Sigmoid colon (tissue), 7 donors: ENCODE results near the gene PSAT1. TPM values are rescaled to one million over a fixed set of nuclear protein-coding genes. Genes with fewer than 3 reads are reported as not detected.
A peak's percentile ranks its signal among the peaks of the same experiment; 100 is the strongest.
"Not testable (repeated sequence)": the region's sequence is repeated elsewhere in the genome, so short reads cannot be mapped to it uniquely, and the experiment has no call there.

ENCODE experiments used
- DNase-seq: peaks from one replicate; pipeline ENCODE4 v3.0.0-alpha.2; 2019
- H3K27ac ChIP-seq, 4 donors: fragments of 200-600 bp; sonication (generic); one replicate each; pipeline ENCODE4 v1.5.1; 2016 to 2019; ENCODE audit warnings: mild to moderate bottlenecking in 1 of 4
- H3K27me3 ChIP-seq, 3 donors: fragments of 200-600 bp; sonication (generic); one replicate each; pipeline ENCODE4 v1.5.1; 2019; ENCODE audit warnings: mild to moderate bottlenecking in 1 of 3
- H3K36me3 ChIP-seq, 4 donors: fragments of 200-600 bp; sonication (generic); one replicate each; pipeline ENCODE4 v1.5.1; 2016 to 2019
- H3K4me1 ChIP-seq, 4 donors: fragments of 200-600 bp; sonication (generic); one replicate each; pipeline ENCODE4 v1.5.1; 2017 to 2019
- H3K4me3 ChIP-seq, 4 donors: fragments of 200-600 bp; sonication (generic); one replicate each; pipeline ENCODE4 v1.5.1; 2017 to 2019; ENCODE audit warnings: mild to moderate bottlenecking in 2 of 4, moderate library complexity in 1 of 4
- H3K9me3 ChIP-seq, 4 donors: fragments of 200-600 bp in 3 of 4; sonication (generic) in 3 of 4; one replicate each; pipeline versions ENCODE4 v1.5.1 to v1.6.1; 2013 to 2019
- EP300 ChIP-seq, 4 donors: sonication (generic); formaldehyde crosslinking; IDR thresholded peaks; one replicate each; pipeline ENCODE4 v1.6.1; 2017; ENCODE audit warnings: antibody characterized with exemption in 4 of 4
- POLR2A ChIP-seq, 2 donors: fragments of 450-650 bp; IDR thresholded peaks; one replicate each; pipeline ENCODE4 v1.6.1; 2016; ENCODE audit warnings: antibody characterized with exemption in 2 of 2, mild to moderate bottlenecking in 2 of 2, moderate library complexity in 2 of 2
- POLR2AphosphoS5 ChIP-seq, 4 donors: sonication (generic); formaldehyde crosslinking; IDR thresholded peaks; one replicate each; pipeline ENCODE4 v1.6.1; 2017; ENCODE audit warnings: antibody characterized with exemption in 4 of 4
- WGBS, 2 donors: extraction: QIAGEN DNeasy Blood & Tissue Kit; methylation state at CpG; one replicate each; pipeline ENCODE4 v1.1.7; 2013; 5-methylcytosine and 5-hydroxymethylcytosine counted together
- intact Hi-C: fragments of 100-400 bp; cut with DNase I; formaldehyde crosslinking; loops from one replicate; pipeline ENCODE4 v1.15.1; 2023
- polyA plus RNA-seq, 3 donors: library from polyadenylated mRNA; stranded (reverse); fragments of 200-250 nt; gene quantifications; one replicate each; pipeline ENCODE4 v1.2.3, GENCODE V29; 2013
- total RNA-seq, 4 donors: library from RNA; depleted of rRNA; stranded (reverse); fragments of >200 nt; gene quantifications; one replicate each; pipeline ENCODE4 v1.1.0, GENCODE V29; 2016
- TF ChIP-seq, protein P1 (sequence below), 4 experiments: fragments of 450-650 bp in 3 of 4; fragments of 200-600 bp in 1 of 4; IDR thresholded peaks; one replicate each; pipeline ENCODE4 v1.5.1; 2016 to 2019; ENCODE audit warnings: antibody characterized with exemption in 4 of 4, mild to moderate bottlenecking in 3 of 4, moderate library complexity in 2 of 4
- donor health status: healthy with polysubstance abuse.
- donor health status: Bipolar disorder and iron deficiency.
- donor health status: healthy.

Gene PSAT1
- total and polyA plus RNA-seq, 7 donors = 1.2 to 34.4 (median 2.5) TPM

DNA sequence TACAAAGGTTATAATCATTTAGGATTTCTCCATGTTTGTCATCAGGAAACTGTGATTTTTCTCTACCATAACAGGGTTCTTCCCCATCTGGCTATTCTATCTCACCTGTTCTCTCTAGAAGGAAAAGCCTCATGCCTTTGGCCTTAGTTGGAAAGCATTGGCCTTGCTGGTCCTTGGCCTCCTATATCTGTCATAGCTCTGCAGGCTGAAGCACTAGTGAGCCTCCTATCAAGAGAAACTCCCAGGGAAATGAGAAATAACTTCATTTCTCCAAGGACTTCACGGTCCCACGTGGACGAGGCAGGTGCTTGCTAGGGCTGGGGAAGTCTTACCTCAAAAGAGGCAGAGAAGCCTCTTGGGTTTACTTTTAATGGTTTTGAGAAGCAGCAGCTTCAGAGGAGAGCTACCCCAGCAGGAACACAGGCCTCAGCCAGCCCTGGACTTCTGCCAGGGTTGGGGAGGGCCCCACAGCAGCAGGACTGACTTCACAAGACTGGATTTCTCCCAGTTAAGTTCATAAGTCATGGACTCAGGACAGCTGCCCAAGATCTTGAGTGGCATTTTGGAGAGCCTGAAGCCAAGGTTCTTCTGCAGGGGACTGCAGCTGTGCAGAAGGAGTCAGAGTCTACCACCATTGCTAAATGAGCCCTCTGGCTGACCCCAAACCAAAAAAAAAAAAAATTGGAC lies 15.8 kb upstream of the PSAT1 start:
- no peaks in the 10 kb centered on the region for H3K36me3 ChIP-seq
- WGBS, 2 donors = 53 to 81% methylated on average over 3 of the region's 3 CpGs
- H3K27me3 ChIP-seq = no peaks in the 10 kb centered on the region
- H3K9me3 ChIP-seq = no peaks in the 10 kb centered on the region
- H3K27ac ChIP-seq = peak overlapping the region in 3 of 4 donors; percentile 14 to 46 (median 37)
- no peak overlapping the region for H3K4me3 ChIP-seq
- peaks cover 0 to 24% (median 19%) of the 10 kb centered on the region in 4 donors for H3K4me1 ChIP-seq
- peak; percentile 84 for DNase-seq
- intact Hi-C loops = no loop called here
- TF ChIP-seq, protein P1, sequence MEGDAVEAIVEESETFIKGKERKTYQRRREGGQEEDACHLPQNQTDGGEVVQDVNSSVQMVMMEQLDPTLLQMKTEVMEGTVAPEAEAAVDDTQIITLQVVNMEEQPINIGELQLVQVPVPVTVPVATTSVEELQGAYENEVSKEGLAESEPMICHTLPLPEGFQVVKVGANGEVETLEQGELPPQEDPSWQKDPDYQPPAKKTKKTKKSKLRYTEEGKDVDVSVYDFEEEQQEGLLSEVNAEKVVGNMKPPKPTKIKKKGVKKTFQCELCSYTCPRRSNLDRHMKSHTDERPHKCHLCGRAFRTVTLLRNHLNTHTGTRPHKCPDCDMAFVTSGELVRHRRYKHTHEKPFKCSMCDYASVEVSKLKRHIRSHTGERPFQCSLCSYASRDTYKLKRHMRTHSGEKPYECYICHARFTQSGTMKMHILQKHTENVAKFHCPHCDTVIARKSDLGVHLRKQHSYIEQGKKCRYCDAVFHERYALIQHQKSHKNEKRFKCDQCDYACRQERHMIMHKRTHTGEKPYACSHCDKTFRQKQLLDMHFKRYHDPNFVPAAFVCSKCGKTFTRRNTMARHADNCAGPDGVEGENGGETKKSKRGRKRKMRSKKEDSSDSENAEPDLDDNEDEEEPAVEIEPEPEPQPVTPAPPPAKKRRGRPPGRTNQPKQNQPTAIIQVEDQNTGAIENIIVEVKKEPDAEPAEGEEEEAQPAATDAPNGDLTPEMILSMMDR (IDR thresholded peaks at IDR 0.05) = no peak
- no peak for TF ChIP-seq EP300 (IDR thresholded peaks at IDR 0.05)
- TF ChIP-seq POLR2AphosphoS5 (IDR thresholded peaks at IDR 0.05) = peak in 1 of 4 donors; percentile 54

DNA sequence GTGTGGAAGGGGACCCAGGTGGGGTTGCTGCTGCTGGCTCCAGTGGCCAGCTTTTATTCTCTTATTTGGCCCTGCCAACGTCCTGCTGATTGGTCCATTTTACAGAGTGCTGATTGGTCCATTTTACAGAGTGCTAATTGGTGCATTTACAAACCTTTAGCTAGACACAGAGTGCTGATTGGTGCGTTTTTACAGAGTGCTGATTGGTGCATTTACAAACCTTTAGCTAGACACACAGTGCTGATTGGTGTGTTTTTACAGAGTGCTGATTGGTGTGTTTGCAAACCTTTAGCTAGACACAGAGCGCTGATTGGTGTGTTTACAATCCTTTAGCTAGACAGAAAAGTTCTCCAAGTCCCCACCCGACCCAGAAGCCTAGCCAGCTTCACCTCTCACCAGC lies 12.7 kb upstream of the PSAT1 start:
- H3K27ac ChIP-seq, H3K27me3 ChIP-seq, H3K4me3 ChIP-seq, H3K9me3 ChIP-seq, intact Hi-C loops, H3K36me3 ChIP-seq, DNase-seq: not testable (repeated sequence)
- 89 to 91% methylated on average over 4 of the region's 4 CpGs for WGBS, 2 donors
- peaks cover 0 to 15% (median 14%) of the 10 kb centered on the region in 4 donors for H3K4me1 ChIP-seq

DNA sequence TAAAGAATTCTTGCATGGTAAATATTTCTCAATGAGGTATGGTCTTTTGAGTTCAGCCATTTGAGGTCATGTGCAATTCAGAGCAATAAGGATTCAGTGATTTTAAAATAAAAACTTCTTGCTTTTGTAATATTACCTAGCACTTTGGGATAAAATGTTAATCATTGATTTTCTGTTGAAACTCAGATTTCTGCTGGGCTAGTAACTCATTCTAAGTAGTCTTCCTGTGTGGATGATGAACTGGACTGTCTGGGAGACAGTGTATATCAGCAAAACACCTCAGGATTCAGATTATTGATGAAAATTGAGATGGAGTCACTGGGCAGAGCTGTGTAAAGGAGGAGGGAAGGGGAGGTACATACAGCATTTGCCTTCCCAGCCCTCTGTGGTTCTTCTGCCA lies 10.8 kb upstream of the PSAT1 start:
- intact Hi-C loops = no loop called here
- Histone ChIP-seq H3K4me3 (no peak overlapping the region), H3K9me3 (no peaks in the 10 kb centered on the region), H3K27me3 (no peaks in the 10 kb centered on the region), H3K4me1 (peaks cover 0 to 10% (median 9%) of the 10 kb centered on the region in 4 donors), H3K36me3 (no peaks in the 10 kb centered on the region), H3K27ac (no peak overlapping the region)
- TF ChIP-seq, protein P1 (IDR thresholded peaks at IDR 0.05) = no peak
- TF ChIP-seq POLR2A (IDR thresholded peaks at IDR 0.05) (no peak), EP300 (IDR thresholded peaks at IDR 0.05) (no peak)
- DNase-seq = no peak

DNA sequence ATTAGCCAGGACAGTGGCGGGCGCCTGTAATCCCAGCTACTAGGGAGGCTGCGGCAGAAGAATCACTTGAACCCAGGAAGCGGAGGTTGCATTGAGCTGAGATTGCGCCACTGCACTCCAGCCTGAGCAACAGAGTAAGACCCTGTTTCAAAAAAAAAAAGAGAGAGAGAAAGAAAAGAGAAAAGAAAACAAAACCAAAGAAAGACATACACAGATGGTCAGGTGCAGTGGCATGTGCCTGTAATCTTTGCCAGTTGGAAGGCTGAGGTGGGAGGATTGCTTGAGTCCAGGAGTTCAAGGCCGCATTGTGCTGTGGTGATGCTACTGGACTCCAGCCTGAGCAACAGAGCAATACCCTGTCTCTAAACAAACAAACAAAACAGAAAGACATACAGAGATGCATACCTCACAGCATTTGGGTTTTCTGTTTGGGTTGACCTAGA lies 10.0 kb upstream of the PSAT1 start:
- no peak for TF ChIP-seq EP300 (IDR thresholded peaks at IDR 0.05)
- TF ChIP-seq POLR2AphosphoS5 (IDR thresholded peaks at IDR 0.05) = no peak
- TF ChIP-seq POLR2A (IDR thresholded peaks at IDR 0.05) = no peak
- TF ChIP-seq, protein P1 (IDR thresholded peaks at IDR 0.05) = no peak

DNA sequence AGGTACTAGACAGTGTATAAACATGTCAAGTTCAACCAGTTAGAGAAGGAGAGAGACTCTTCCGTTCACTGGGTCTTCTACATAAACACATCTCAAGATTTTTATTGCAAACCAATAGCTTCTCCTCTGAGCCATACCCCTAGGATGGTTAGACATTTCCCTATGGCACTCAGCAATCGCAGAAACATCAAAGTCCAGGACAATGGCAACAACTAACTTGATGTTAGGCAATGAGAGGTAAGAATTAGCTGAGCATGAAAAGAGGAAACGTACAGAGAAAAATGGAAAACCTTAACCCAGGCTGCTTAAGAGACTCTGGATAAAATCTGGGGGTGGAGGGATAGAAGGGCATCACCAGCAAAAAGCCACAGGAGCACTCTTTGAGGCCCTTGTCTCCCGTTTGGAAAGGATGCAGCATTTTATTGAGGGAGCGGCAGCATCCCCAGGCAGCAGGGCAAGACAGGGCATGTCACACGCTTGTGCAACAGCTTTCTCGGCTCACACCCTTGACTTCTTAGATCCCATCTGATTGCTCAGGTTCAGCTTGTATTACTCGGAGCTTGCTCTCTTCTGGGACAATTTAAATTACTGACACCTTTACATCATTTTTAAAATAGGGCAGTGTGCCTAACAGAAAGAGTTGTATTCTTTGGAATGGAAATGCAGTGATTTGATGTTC lies 8.6 kb upstream of the PSAT1 start:
- TF ChIP-seq POLR2A (IDR thresholded peaks at IDR 0.05) (no peak), POLR2AphosphoS5 (IDR thresholded peaks at IDR 0.05) (no peak), EP300 (IDR thresholded peaks at IDR 0.05) (no peak)
- TF ChIP-seq, protein P1 (IDR thresholded peaks at IDR 0.05) = no peak
- no peak overlapping the region for H3K4me3 ChIP-seq
- no peaks in the 10 kb centered on the region for H3K9me3 ChIP-seq
- no peaks in the 10 kb centered on the region for H3K4me1 ChIP-seq
- H3K27me3 ChIP-seq = no peaks in the 10 kb centered on the region
- 60 to 84% methylated on average over 8 of the region's 8 CpGs for WGBS, 2 donors
- intact Hi-C loops = no loop called here
- no peak overlapping the region for H3K27ac ChIP-seq
- DNase-seq = no peak
- no peaks in the 10 kb centered on the region for H3K36me3 ChIP-seq

More for the DNA sequence above, 10.0 kb upstream of the PSAT1 start:
- H3K9me3 ChIP-seq = no peaks in the 10 kb centered on the region
- no peaks in the 10 kb centered on the region for H3K36me3 ChIP-seq
- H3K4me3 ChIP-seq = no peak overlapping the region
- no peaks in the 10 kb centered on the region for H3K27me3 ChIP-seq
- no peak for DNase-seq
- intact Hi-C loops = no loop called here
- peaks cover 0 to 2% (median under 1%) of the 10 kb centered on the region in 4 donors for H3K4me1 ChIP-seq
- 97 to 98% methylated on average over 6 of the region's 6 CpGs for WGBS, 2 donors
- H3K27ac ChIP-seq = no peak overlapping the region
